HEK293 (cell line): ENCODE measurements around the gene TMEM37.
A peak's percentile ranks its signal among the peaks of the same experiment; 100 is the strongest.

Experiments
- CTCF ChIA-PET: fragments of 350-600 bp; formaldehyde crosslinking; extraction: SDS; loops from one replicate; lab custom pipeline; 2021; ENCODE audit warnings: antibody characterized with exemption; lab: Yijun Ruan, JAX
- POLR2A ChIA-PET: fragments of 300-600 bp; formaldehyde crosslinking; extraction: SDS; loops from one replicate; lab custom pipeline; 2020; ENCODE audit warnings: antibody characterized with exemption, inconsistent platforms; lab: Yijun Ruan, JAX
- H3K27ac ChIP-seq: fragments of 200-500 bp; sonication (Bioruptor generic); 2 replicates; pipeline ENCODE4 v1.5.1; 2014; ENCODE audit warnings: low read depth, low read length, control low read depth, inconsistent platforms; ENCODE audit errors: extremely low read depth
- H3K36me3 ChIP-seq, 2 experiments: fragments of 200-500 bp in 1 of 2; sonication (Bioruptor generic) in 1 of 2; 1 replicate in 1 of 2; 2 replicates in 1 of 2; pipeline ENCODE4 v1.5.1; 2014 to 2017; ENCODE audit warnings: inconsistent platforms in 2 of 2, low read length in 2 of 2; ENCODE audit not compliant: control insufficient read depth in 2 of 2, insufficient read depth in 1 of 2
- H3K4me1 ChIP-seq: fragments of 200-500 bp; sonication (Bioruptor generic); 2 replicates; pipeline ENCODE4 v1.5.1; 2014; ENCODE audit warnings: mild to moderate bottlenecking, low read length, inconsistent platforms; ENCODE audit not compliant: control insufficient read depth, insufficient read depth
- H3K4me3 ChIP-seq: 2 replicates; pipeline ENCODE4 v1.5.1; 2011; ENCODE audit warnings: low read depth, mild to moderate bottlenecking, control low read depth, low read length, moderate library complexity
- H3K9me3 ChIP-seq: fragments of 200-500 bp; sonication (Bioruptor generic); 2 replicates; pipeline ENCODE4 v1.5.1; 2014; ENCODE audit warnings: low read depth, low read length, inconsistent platforms; ENCODE audit not compliant: control insufficient read depth, insufficient read depth
- KLF10 ChIP-seq: fragments of 450-650 bp; IDR thresholded peaks from 2 replicates; pipeline ENCODE4 v1.5.1; 2018; ENCODE audit warnings: missing biosample characterization, mild to moderate bottlenecking, missing genetic modification characterization
- KLF9 ChIP-seq: fragments of 450-650 bp; formaldehyde crosslinking; IDR thresholded peaks from 2 replicates; pipeline ENCODE4 v1.5.1; 2016; ENCODE audit warnings: missing biosample characterization, missing genetic modification characterization, low read depth
- PATZ1 ChIP-seq: fragments of 450-650 bp; formaldehyde crosslinking; IDR thresholded peaks from 2 replicates; pipeline ENCODE4 v1.5.1; 2016; ENCODE audit warnings: missing biosample characterization, missing genetic modification characterization
- TRIM28 ChIP-seq: IDR thresholded peaks from 2 replicates; pipeline ENCODE4 v1.6.1; 2011; ENCODE audit warnings: low read length, control low read depth, borderline replicate concordance
- ZBTB10 ChIP-seq: fragments of 450-650 bp; formaldehyde crosslinking; IDR thresholded peaks from 2 replicates; pipeline ENCODE4 v1.5.1; 2016; ENCODE audit warnings: missing biosample characterization, missing genetic modification characterization
- ZBTB48 ChIP-seq: fragments of 450-650 bp; formaldehyde crosslinking; IDR thresholded peaks from 2 replicates; pipeline ENCODE4 v1.5.1; 2016; ENCODE audit warnings: missing biosample characterization, missing genetic modification characterization
- ZFHX2 ChIP-seq: fragments of 450-650 bp; formaldehyde crosslinking; conservative IDR thresholded peaks from 2 replicates; pipeline ENCODE4 v1.5.1; 2016; ENCODE audit warnings: missing biosample characterization, missing genetic modification characterization
- ZNF10 ChIP-seq: fragments of 450-650 bp; formaldehyde crosslinking; IDR thresholded peaks from 2 replicates; pipeline ENCODE4 v1.5.1; 2017; ENCODE audit warnings: missing biosample characterization, missing genetic modification characterization
- ZNF169 ChIP-seq: fragments of 450-650 bp; formaldehyde crosslinking; IDR thresholded peaks from 2 replicates; pipeline ENCODE4 v1.5.1; 2016; ENCODE audit warnings: missing biosample characterization, missing genetic modification characterization
- ZNF174 ChIP-seq: fragments of 450-650 bp; formaldehyde crosslinking; IDR thresholded peaks from 2 replicates; pipeline ENCODE4 v1.5.0; 2017; ENCODE audit warnings: missing biosample characterization, mild to moderate bottlenecking, missing genetic modification characterization
- ZNF18 ChIP-seq: fragments of 450-650 bp; formaldehyde crosslinking; IDR thresholded peaks from 2 replicates; pipeline ENCODE4 v1.5.1; 2016; ENCODE audit warnings: missing biosample characterization, missing genetic modification characterization
- ZNF202 ChIP-seq: fragments of 450-650 bp; formaldehyde crosslinking; IDR thresholded peaks from 2 replicates; pipeline ENCODE4 v1.5.1; 2016; ENCODE audit warnings: missing biosample characterization, missing genetic modification characterization, borderline replicate concordance
- ZNF211 ChIP-seq: fragments of 450-650 bp; formaldehyde crosslinking; IDR thresholded peaks from 2 replicates; pipeline ENCODE4 v1.5.1; 2016; ENCODE audit warnings: low read depth, missing biosample characterization, missing genetic modification characterization
- ZNF302 ChIP-seq: fragments of 450-650 bp; formaldehyde crosslinking; IDR thresholded peaks from 2 replicates; pipeline ENCODE4 v1.5.1; 2016; ENCODE audit warnings: missing biosample characterization, missing genetic modification characterization, low read depth
- ZNF433 ChIP-seq: fragments of 450-650 bp; formaldehyde crosslinking; IDR thresholded peaks from 2 replicates; pipeline ENCODE4 v1.5.1; 2016; ENCODE audit warnings: missing biosample characterization, missing genetic modification characterization, low read depth
- ZNF521 ChIP-seq: fragments of 450-650 bp; formaldehyde crosslinking; IDR thresholded peaks from 2 replicates; pipeline ENCODE4 v1.5.1; 2017; ENCODE audit warnings: missing biosample characterization, mild to moderate bottlenecking, missing genetic modification characterization
- ZNF529 ChIP-seq: fragments of 450-650 bp; formaldehyde crosslinking; IDR thresholded peaks from 2 replicates; pipeline ENCODE4 v1.5.1; 2017; ENCODE audit warnings: missing genetic modification characterization, missing biosample characterization; ENCODE audit not compliant: insufficient replicate concordance
- ZNF629 ChIP-seq: fragments of 450-650 bp; formaldehyde crosslinking; IDR thresholded peaks from 2 replicates; pipeline ENCODE4 v1.5.1; 2017; ENCODE audit warnings: missing biosample characterization, missing genetic modification characterization
- ZNF664 ChIP-seq: fragments of 450-650 bp; formaldehyde crosslinking; IDR thresholded peaks from 2 replicates; pipeline ENCODE4 v1.5.1; 2016; ENCODE audit warnings: missing biosample characterization, missing genetic modification characterization
- ZNF791 ChIP-seq: fragments of 450-650 bp; formaldehyde crosslinking; IDR thresholded peaks from 2 replicates; pipeline ENCODE4 v1.5.1; 2016; ENCODE audit warnings: missing biosample characterization, missing genetic modification characterization
- ZSCAN16 ChIP-seq: fragments of 450-650 bp; formaldehyde crosslinking; IDR thresholded peaks from 2 replicates; pipeline ENCODE4 v1.5.1; 2016; ENCODE audit warnings: missing biosample characterization, missing genetic modification characterization
- TF ChIP-seq, protein P1 (sequence below): fragments of 450-650 bp; formaldehyde crosslinking; IDR thresholded peaks from 2 replicates; pipeline ENCODE4 v1.5.0; 2017; ENCODE audit warnings: missing biosample characterization, missing genetic modification characterization, borderline replicate concordance
- TF ChIP-seq, protein P2 (sequence below): fragments of 450-650 bp; formaldehyde crosslinking; IDR thresholded peaks from 2 replicates; pipeline ENCODE4 v1.5.1; 2016; ENCODE audit warnings: missing biosample characterization, missing genetic modification characterization

TMEM37 gene

DNA sequence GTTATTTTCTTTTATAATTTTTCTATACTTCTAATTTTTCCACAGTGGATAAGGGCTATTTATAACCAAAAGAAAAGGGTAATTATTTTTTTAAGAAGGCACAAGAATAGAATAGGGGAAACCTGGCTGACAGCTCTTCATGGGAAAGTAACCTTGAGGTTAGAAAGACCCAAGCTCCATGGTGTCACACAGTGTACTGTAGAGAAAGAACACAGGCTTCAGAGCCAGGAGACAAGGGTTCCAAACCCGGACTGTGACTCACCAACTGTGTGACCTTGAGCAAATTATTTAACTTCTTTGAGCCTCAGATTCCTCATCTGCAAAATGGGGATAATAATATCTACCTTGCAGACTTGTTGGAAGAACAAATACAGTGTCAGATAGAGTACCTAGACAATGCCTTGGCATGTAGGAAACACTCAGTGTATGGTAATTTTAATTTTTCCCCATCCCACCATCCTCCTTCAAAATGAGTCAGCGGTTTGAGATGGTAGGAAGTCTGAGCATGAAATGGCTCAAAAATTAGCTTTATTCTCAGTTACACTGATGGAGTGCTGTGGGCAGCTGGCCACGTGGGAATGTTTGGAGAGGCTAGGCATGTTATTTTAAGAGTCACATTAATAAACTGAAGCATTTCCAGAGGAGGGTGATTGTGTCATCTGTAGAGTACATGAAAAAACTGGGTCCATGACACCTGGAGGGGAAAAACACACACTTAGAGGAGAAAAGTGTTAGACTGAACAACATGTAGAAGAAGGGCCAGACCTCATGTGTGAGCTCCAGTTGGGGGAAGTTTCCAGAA lies 36.7 kb downstream of the TMEM37 start:
- CTCF ChIA-PET: interaction anchor here (0.7 kb wide), 3 partner anchors 9 to 99 kb away, joined by 3 to 6 read pairs (median 3); no protein-coding TSS in a partner anchor

GRCh38 chr2:119469131-119469530 lies 37.5 kb downstream of the TMEM37 start:
- no peak overlapping the region for H3K4me3 ChIP-seq
- H3K4me1 ChIP-seq: peaks cover 4% of the 10 kb centered on the region; the same call in 1 of the 2 replicates
- ChIA-PET POLR2A (no interaction called here), CTCF (interaction anchor here (0.7 kb wide), 2 partner anchors 10 to 98 kb away, joined by 3 read pairs; no protein-coding TSS in a partner anchor)
- no peaks in the 10 kb centered on the region for H3K9me3 ChIP-seq
- no peaks in the 10 kb centered on the region for H3K36me3 ChIP-seq
- no peak overlapping the region for H3K27ac ChIP-seq
- TF ChIP-seq ZNF202 (tag by site-specific recombination): no peak
- no peak for TF ChIP-seq ZBTB48 (tag by site-specific recombination)
- TF ChIP-seq ZNF211 (tag by site-specific recombination): no peak
- no peak for TF ChIP-seq ZNF791 (tag by site-specific recombination)
- no peak for TF ChIP-seq KLF9 (tag by site-specific recombination)
- no peak for TF ChIP-seq ZNF521 (tag by site-specific recombination)
- TF ChIP-seq ZNF18: no peak
- TF ChIP-seq ZSCAN16 (tag by site-specific recombination): no peak
- TF ChIP-seq ZNF302 (tag by site-specific recombination): no peak
- no peak for TF ChIP-seq ZBTB10
- TF ChIP-seq ZNF664 (tag by site-specific recombination): no peak
- no peak for TF ChIP-seq TRIM28
- TF ChIP-seq ZNF529 (tag by site-specific recombination): no peak
- TF ChIP-seq, protein P1, sequence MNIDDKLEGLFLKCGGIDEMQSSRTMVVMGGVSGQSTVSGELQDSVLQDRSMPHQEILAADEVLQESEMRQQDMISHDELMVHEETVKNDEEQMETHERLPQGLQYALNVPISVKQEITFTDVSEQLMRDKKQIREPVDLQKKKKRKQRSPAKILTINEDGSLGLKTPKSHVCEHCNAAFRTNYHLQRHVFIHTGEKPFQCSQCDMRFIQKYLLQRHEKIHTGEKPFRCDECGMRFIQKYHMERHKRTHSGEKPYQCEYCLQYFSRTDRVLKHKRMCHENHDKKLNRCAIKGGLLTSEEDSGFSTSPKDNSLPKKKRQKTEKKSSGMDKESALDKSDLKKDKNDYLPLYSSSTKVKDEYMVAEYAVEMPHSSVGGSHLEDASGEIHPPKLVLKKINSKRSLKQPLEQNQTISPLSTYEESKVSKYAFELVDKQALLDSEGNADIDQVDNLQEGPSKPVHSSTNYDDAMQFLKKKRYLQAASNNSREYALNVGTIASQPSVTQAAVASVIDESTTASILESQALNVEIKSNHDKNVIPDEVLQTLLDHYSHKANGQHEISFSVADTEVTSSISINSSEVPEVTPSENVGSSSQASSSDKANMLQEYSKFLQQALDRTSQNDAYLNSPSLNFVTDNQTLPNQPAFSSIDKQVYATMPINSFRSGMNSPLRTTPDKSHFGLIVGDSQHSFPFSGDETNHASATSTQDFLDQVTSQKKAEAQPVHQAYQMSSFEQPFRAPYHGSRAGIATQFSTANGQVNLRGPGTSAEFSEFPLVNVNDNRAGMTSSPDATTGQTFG: no peak
- no peak for TF ChIP-seq ZNF433 (tag by site-specific recombination)
- TF ChIP-seq, protein P2, sequence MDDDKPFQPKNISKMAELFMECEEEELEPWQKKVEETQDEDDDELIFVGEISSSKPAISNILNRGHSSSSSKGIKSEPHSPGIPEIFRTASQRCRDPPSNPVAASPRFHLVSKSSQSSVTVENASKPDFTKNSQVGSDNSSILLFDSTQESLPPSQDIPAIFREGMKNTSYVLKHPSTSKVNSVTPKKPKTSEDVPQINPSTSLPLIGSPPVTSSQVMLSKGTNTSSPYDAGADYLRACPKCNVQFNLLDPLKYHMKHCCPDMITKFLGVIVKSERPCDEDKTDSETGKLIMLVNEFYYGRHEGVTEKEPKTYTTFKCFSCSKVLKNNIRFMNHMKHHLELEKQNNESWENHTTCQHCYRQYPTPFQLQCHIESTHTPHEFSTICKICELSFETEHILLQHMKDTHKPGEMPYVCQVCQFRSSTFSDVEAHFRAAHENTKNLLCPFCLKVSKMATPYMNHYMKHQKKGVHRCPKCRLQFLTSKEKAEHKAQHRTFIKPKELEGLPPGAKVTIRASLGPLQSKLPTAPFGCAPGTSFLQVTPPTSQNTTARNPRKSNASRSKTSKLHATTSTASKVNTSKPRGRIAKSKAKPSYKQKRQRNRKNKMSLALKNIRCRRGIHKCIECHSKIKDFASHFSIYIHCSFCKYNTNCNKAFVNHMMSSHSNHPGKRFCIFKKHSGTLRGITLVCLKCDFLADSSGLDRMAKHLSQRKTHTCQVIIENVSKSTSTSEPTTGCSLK (tag by site-specific recombination): no peak

More for the DNA sequence above, 36.7 kb downstream of the TMEM37 start:
- TF ChIP-seq ZSCAN16 (tag by site-specific recombination) (no peak), KLF10 (tag by site-specific recombination) (no peak), ZFHX2 (0 out of 2 replicates have a peak, but pooled peaks have one; percentile 19), PATZ1 (tag by site-specific recombination) (no peak), ZNF169 (tag by site-specific recombination) (no peak), ZNF174 (tag by site-specific recombination) (no peak), ZNF10 (tag by site-specific recombination) (no peak), ZNF629 (no peak), ZNF529 (tag by site-specific recombination) (no peak)
- no peaks in the 10 kb centered on the region for H3K9me3 ChIP-seq
- H3K4me3 ChIP-seq: no peak overlapping the region
- no peak overlapping the region for H3K27ac ChIP-seq
- peaks cover 4% of the 10 kb centered on the region; the same call in 1 of the 2 replicates for H3K4me1 ChIP-seq
- POLR2A ChIA-PET: no interaction called here
- no peaks in the 10 kb centered on the region for H3K36me3 ChIP-seq
